K562 (cell line): ENCODE results near the gene RAD1.

Experiments
- CEBPB ChIP-seq: fragments of 450-650 bp; IDR thresholded peaks from 2 replicates; pipeline ENCODE4 v1.6.1; 2016; ENCODE audit warnings: missing genetic modification characterization, missing compliant biosample characterization
- GATAD2A ChIP-seq: fragments of 450-650 bp; IDR thresholded peaks from 2 replicates; pipeline ENCODE4 v1.6.1; 2017
- IFI16 ChIP-seq: fragments of 250-450 bp; sonication (Bioruptor Pico); IDR thresholded peaks from 2 replicates; pipeline ENCODE4 v2.1.2; 2022; ENCODE audit warnings: mild to moderate bottlenecking, inconsistent platforms
- MYC ChIP-seq, 2 experiments: fragments of 250-450 bp in 1 of 2; sonication (Bioruptor Pico) in 1 of 2; IDR thresholded peaks; 2 replicates each; pipeline versions ENCODE4 v1.5.1 to v1.6.1; 2012 to 2021; ENCODE audit warnings: low read depth in 2 of 2, borderline replicate concordance in 1 of 2, improper control_type of control experiment in 1 of 2, low read length in 1 of 2, mild to moderate bottlenecking in 1 of 2, moderate library complexity in 1 of 2
- RFX5 ChIP-seq: IDR thresholded peaks from 2 replicates; pipeline ENCODE4 v1.6.1; 2011; ENCODE audit warnings: low read depth, mild to moderate bottlenecking, improper control_type of control experiment, low read length
- ZNF12 ChIP-seq: sonication (generic); formaldehyde crosslinking; IDR thresholded peaks from 2 replicates; pipeline ENCODE4 v1.4.0; 2020; ENCODE audit warnings: mild to moderate bottlenecking, missing genetic modification reagents
- ZNF140 ChIP-seq: fragments of 250-450 bp; sonication (Bioruptor Pico); IDR thresholded peaks from 2 replicates; pipeline ENCODE4 v1.8.0; 2021; ENCODE audit warnings: moderate library complexity, mild to moderate bottlenecking, inconsistent platforms
- TF ChIP-seq, protein P1 (sequence below), 3 experiments: IDR thresholded peaks in 2 of 3; conservative IDR thresholded peaks in 1 of 3; 2 replicates each; pipeline ENCODE4 v1.5.1; 2011 to 2012; ENCODE audit warnings: low read length in 3 of 3, mild to moderate bottlenecking in 3 of 3, control low read depth in 2 of 3, improper control_type of control experiment in 1 of 3, inconsistent platforms in 1 of 3, low read depth in 1 of 3, mixed read lengths in 1 of 3, moderate library complexity in 1 of 3; ENCODE audit not compliant: insufficient read depth in 2 of 3
- TF ChIP-seq, protein P2 (sequence below), 3 experiments: fragments of 200-800 bp in 1 of 3; sonication (Bioruptor generic) in 1 of 3; sonication (generic) in 1 of 3; formaldehyde crosslinking in 1 of 3; IDR thresholded peaks; 2 replicates each; pipeline versions ENCODE4 v1.6.1 to v1.8.0; 2016 to 2022; ENCODE audit warnings: mild to moderate bottlenecking in 2 of 3, missing compliant biosample characterization in 2 of 3, missing genetic modification characterization in 2 of 3, missing genetic modification reagents in 1 of 3
- TF ChIP-seq, protein P3 (sequence below): sonication (generic); formaldehyde crosslinking; IDR thresholded peaks from 2 replicates; pipeline ENCODE4 v1.8.1; 2022; ENCODE audit warnings: missing genetic modification reagents
- TF ChIP-seq, protein P4 (sequence below): fragments of 450-650 bp; IDR thresholded peaks from 2 replicates; pipeline ENCODE4 v1.6.1; 2017; ENCODE audit warnings: antibody characterized with exemption
- TF ChIP-seq, protein P5 (sequence below), 2 experiments: fragments of 450-650 bp in 1 of 2; sonication (generic) in 1 of 2; formaldehyde crosslinking in 1 of 2; IDR thresholded peaks in 1 of 2; conservative IDR thresholded peaks in 1 of 2; 2 replicates each; pipeline versions ENCODE4 v1.6.1 to v1.8.1; 2016 to 2023; ENCODE audit warnings: mild to moderate bottlenecking in 2 of 2, moderate library complexity in 2 of 2, inconsistent platforms in 1 of 2, missing genetic modification reagents in 1 of 2
- TF ChIP-seq, protein P6 (sequence below): fragments of 450-650 bp; IDR thresholded peaks from 2 replicates; pipeline ENCODE4 v1.7.1; 2018; ENCODE audit warnings: mild to moderate bottlenecking, low read depth; ENCODE audit not compliant: partially characterized antibody

DNA sequence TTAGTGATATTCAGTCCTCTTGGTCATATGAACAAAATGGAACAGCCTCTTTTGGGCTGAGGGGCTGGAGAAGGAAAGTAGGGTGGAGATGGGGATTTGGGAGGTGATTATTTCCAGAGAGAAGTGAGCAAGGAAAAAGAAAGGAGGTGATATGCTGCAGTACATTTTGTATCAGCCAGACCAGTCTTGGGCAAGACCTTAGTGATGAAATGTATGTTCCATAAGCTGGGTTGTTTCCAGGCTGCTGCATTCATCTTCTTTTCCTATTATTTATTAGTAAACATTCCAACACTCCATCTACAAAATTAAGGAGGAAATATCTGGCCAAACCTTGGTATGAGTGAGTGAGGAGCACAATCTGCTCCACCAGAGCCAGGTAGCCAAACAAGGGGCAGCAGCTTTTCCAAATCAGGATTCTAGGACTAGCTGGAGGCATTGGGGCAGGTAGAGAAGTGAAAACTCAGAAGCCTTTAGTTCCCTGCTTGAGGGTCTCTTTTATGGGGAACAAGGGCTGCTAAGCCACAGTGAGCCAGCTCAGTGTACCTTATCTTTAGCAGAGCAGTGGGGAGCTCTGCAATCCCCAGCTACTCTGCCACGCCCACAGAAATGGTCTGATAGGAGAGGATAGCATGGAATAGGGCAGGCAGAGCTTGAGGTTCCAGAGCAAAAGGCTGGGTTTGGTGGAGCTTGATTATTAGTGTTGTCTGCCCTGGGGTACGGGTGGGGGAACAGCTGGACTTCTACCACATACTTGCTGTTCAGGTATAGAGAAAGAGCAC is 19.5 kb downstream of the RAD1 start:
- TF ChIP-seq IFI16 (CRISPR knock-in tag) (no peak), RFX5 (no peak), ZNF140 (CRISPR knock-in tag) (no peak), MYC (IDR thresholded peaks at IDR 0.05; ENCODE audit: low read depth, low read length) (no peak), MYC (CRISPR knock-in tag; IDR thresholded peaks at IDR 0.05; ENCODE audit: borderline replicate concordance, low read depth) (no peak), ZNF12 (CRISPR knock-in tag) (no peak), CEBPB (tag) (no peak), GATAD2A (no peak)
- TF ChIP-seq, protein P1, sequence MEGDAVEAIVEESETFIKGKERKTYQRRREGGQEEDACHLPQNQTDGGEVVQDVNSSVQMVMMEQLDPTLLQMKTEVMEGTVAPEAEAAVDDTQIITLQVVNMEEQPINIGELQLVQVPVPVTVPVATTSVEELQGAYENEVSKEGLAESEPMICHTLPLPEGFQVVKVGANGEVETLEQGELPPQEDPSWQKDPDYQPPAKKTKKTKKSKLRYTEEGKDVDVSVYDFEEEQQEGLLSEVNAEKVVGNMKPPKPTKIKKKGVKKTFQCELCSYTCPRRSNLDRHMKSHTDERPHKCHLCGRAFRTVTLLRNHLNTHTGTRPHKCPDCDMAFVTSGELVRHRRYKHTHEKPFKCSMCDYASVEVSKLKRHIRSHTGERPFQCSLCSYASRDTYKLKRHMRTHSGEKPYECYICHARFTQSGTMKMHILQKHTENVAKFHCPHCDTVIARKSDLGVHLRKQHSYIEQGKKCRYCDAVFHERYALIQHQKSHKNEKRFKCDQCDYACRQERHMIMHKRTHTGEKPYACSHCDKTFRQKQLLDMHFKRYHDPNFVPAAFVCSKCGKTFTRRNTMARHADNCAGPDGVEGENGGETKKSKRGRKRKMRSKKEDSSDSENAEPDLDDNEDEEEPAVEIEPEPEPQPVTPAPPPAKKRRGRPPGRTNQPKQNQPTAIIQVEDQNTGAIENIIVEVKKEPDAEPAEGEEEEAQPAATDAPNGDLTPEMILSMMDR (IDR thresholded peaks at IDR 0.05 in 2 of 3, conservative IDR thresholded peaks at IDR 0.05 in 1 of 3; ENCODE audit: insufficient read depth in 2 of 3, low read depth in 1 of 3, low read length in 3 of 3) = no peak
- TF ChIP-seq, protein P2, sequence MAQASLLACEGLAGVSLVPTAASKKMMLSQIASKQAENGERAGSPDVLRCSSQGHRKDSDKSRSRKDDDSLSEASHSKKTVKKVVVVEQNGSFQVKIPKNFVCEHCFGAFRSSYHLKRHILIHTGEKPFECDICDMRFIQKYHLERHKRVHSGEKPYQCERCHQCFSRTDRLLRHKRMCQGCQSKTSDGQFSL (CRISPR knock-in tag; IDR thresholded peaks at IDR 0.05) = no peak
- TF ChIP-seq, protein P2 (tag; IDR thresholded peaks at IDR 0.05) = no peak
- TF ChIP-seq, protein P3, sequence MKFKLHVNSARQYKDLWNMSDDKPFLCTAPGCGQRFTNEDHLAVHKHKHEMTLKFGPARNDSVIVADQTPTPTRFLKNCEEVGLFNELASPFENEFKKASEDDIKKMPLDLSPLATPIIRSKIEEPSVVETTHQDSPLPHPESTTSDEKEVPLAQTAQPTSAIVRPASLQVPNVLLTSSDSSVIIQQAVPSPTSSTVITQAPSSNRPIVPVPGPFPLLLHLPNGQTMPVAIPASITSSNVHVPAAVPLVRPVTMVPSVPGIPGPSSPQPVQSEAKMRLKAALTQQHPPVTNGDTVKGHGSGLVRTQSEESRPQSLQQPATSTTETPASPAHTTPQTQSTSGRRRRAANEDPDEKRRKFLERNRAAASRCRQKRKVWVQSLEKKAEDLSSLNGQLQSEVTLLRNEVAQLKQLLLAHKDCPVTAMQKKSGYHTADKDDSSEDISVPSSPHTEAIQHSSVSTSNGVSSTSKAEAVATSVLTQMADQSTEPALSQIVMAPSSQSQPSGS = no peak
- TF ChIP-seq, protein P4, sequence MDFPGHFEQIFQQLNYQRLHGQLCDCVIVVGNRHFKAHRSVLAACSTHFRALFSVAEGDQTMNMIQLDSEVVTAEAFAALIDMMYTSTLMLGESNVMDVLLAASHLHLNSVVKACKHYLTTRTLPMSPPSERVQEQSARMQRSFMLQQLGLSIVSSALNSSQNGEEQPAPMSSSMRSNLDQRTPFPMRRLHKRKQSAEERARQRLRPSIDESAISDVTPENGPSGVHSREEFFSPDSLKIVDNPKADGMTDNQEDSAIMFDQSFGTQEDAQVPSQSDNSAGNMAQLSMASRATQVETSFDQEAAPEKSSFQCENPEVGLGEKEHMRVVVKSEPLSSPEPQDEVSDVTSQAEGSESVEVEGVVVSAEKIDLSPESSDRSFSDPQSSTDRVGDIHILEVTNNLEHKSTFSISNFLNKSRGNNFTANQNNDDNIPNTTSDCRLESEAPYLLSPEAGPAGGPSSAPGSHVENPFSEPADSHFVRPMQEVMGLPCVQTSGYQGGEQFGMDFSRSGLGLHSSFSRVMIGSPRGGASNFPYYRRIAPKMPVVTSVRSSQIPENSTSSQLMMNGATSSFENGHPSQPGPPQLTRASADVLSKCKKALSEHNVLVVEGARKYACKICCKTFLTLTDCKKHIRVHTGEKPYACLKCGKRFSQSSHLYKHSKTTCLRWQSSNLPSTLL = no peak
- TF ChIP-seq, protein P5, sequence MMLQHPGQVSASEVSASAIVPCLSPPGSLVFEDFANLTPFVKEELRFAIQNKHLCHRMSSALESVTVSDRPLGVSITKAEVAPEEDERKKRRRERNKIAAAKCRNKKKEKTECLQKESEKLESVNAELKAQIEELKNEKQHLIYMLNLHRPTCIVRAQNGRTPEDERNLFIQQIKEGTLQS (IDR thresholded peaks at IDR 0.05) = no peak
- TF ChIP-seq, protein P5 (CRISPR knock-in tag; conservative IDR thresholded peaks at IDR 0.05) = no peak
- TF ChIP-seq, protein P6, sequence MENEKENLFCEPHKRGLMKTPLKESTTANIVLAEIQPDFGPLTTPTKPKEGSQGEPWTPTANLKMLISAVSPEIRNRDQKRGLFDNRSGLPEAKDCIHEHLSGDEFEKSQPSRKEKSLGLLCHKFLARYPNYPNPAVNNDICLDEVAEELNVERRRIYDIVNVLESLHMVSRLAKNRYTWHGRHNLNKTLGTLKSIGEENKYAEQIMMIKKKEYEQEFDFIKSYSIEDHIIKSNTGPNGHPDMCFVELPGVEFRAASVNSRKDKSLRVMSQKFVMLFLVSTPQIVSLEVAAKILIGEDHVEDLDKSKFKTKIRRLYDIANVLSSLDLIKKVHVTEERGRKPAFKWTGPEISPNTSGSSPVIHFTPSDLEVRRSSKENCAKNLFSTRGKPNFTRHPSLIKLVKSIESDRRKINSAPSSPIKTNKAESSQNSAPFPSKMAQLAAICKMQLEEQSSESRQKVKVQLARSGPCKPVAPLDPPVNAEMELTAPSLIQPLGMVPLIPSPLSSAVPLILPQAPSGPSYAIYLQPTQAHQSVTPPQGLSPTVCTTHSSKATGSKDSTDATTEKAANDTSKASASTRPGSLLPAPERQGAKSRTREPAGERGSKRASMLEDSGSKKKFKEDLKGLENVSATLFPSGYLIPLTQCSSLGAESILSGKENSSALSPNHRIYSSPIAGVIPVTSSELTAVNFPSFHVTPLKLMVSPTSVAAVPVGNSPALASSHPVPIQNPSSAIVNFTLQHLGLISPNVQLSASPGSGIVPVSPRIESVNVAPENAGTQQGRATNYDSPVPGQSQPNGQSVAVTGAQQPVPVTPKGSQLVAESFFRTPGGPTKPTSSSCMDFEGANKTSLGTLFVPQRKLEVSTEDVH = no peak
